Cardiac fibroblast (primary cell): Measurements from ENCODE around the gene AKR1E2.

Experiments
- DNase-seq, 2 donors: peaks; one replicate each; pipeline versions ENCODE4 v3.0.0 to v3.0.0-alpha.2; 2010; ENCODE audit warnings: low read depth in 2 of 2
- H3K4me3 ChIP-seq, 2 donors: replicated peaks in 1 of 2; 1 replicate in 1 of 2; 2 replicates in 1 of 2; pipeline ENCODE4 v1.5.1; 2011; ENCODE audit warnings: low read depth in 2 of 2, low read length in 2 of 2, mild to moderate bottlenecking in 2 of 2, moderate library complexity in 1 of 2
- CTCF ChIP-seq: IDR thresholded peaks from one replicate; pipeline ENCODE4 v1.5.1; 2011; ENCODE audit warnings: low read depth, mild to moderate bottlenecking, low read length, inconsistent platforms

Gene AKR1E2

GRCh38 chr10:4894335-4894734 is 68.3 kb downstream of the AKR1E2 start:
- DNase-seq, result no peak
- TF ChIP-seq CTCF, result no peak
- H3K4me3 ChIP-seq, result no peak overlapping the region
